ENCODE results near the gene MASP1. TPM values are rescaled to one million over a fixed set of nuclear protein-coding genes. Genes with fewer than 3 reads are reported as not detected.

The MASP1 gene
- total RNA-seq, 1 donor from 2014 or later, result not detected

- no peak overlapping the region for H3K27ac Mint-ChIP-seq
- H3K27me3 Mint-ChIP-seq, result peaks cover 43% of the 10 kb centered on the region
- H3K4me3 Mint-ChIP-seq, result no peak overlapping the region
- no peaks in the 10 kb centered on the region for H3K4me1 Mint-ChIP-seq
- intact Hi-C loops (cut with micrococcal nuclease), result no loop called here
- H3K9me3 Mint-ChIP-seq, result no peaks in the 10 kb centered on the region
- H3K36me3 Mint-ChIP-seq (ENCODE audit: low read depth), result no peaks in the 10 kb centered on the region
- DNase-seq, result no peak
These were observed 2.5 kb downstream of the MASP1 start for GRCh38 chr3:187288855-187289605.

GRCh38 chr3:187288131-187288854 lies 3.2 kb downstream of the MASP1 start:
- DNase-seq, result no peak
- H3K36me3 Mint-ChIP-seq (ENCODE audit: low read depth), result no peaks in the 10 kb centered on the region
- intact Hi-C loops (cut with micrococcal nuclease), result no loop called here
- no peak overlapping the region for H3K4me3 Mint-ChIP-seq
- peaks cover 39% of the 10 kb centered on the region for H3K27me3 Mint-ChIP-seq
- H3K27ac Mint-ChIP-seq, result no peak overlapping the region
- H3K9me3 Mint-ChIP-seq, result no peaks in the 10 kb centered on the region
- no peaks in the 10 kb centered on the region for H3K4me1 Mint-ChIP-seq

- Mint-ChIP-seq H3K4me1 (no peaks in the 10 kb centered on the region), H3K4me3 (no peak overlapping the region), H3K9me3 (no peaks in the 10 kb centered on the region), H3K27ac (no peak overlapping the region), H3K27me3 (peaks cover 31% of the 10 kb centered on the region), H3K36me3 (ENCODE audit: low read depth) (no peaks in the 10 kb centered on the region)
- intact Hi-C loops (cut with micrococcal nuclease), result no loop called here
- no peak for DNase-seq
These were observed 4.3 kb downstream of the MASP1 start for GRCh38 chr3:187287256-187287655.

- H3K36me3 Mint-ChIP-seq (ENCODE audit: low read depth), result no peaks in the 10 kb centered on the region
- H3K4me1 Mint-ChIP-seq, result no peaks in the 10 kb centered on the region
- no peak overlapping the region for H3K4me3 Mint-ChIP-seq
- DNase-seq, result no peak
- peaks cover 24% of the 10 kb centered on the region for H3K27me3 Mint-ChIP-seq
- H3K27ac Mint-ChIP-seq, result no peak overlapping the region
- no peaks in the 10 kb centered on the region for H3K9me3 Mint-ChIP-seq
- intact Hi-C loops (cut with micrococcal nuclease), result no loop called here
These were observed 5.0 kb downstream of the MASP1 start for GRCh38 chr3:187286467-187287059.

DNA sequence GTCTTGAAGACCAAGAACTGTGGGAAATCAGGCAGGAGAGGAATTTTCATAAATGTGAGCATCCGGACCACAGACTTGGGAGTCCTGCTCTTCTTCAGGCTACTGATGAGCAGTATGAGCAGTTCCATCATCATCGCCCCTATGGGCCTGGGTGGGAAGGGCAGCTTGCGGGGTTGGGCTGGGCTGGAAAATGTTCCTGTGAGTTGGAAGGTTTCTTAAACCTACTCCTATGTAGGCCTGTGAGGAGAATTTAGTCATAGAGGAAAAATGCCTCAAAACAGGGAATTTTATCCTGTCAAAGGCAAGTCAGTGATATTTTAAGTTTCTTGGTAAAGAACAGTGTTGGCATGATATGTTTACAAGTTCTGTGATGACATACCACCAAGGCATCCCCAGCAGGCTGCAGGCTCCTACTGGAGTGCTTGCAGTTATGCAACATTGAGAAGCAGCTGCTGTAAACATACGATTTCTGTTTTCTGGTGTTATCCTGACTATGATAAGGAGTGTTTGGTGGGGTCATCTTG lies 10.3 kb downstream of the MASP1 start:
- H3K27ac Mint-ChIP-seq, result no peak overlapping the region
- H3K4me3 Mint-ChIP-seq, result no peak overlapping the region
- H3K36me3 Mint-ChIP-seq (ENCODE audit: low read depth), result no peaks in the 10 kb centered on the region
- intact Hi-C loops (cut with micrococcal nuclease), result no loop called here
- peaks cover 14% of the 10 kb centered on the region for H3K27me3 Mint-ChIP-seq
- DNase-seq, result no peak
- no peaks in the 10 kb centered on the region for H3K4me1 Mint-ChIP-seq
- no peaks in the 10 kb centered on the region for H3K9me3 Mint-ChIP-seq

GRCh38 chr3:187280644-187281043 lies 10.9 kb downstream of the MASP1 start:
- no peaks in the 10 kb centered on the region for H3K9me3 Mint-ChIP-seq
- intact Hi-C loops (cut with micrococcal nuclease), result no loop called here
- H3K4me3 Mint-ChIP-seq, result no peak overlapping the region
- H3K4me1 Mint-ChIP-seq, result no peaks in the 10 kb centered on the region
- no peaks in the 10 kb centered on the region for H3K36me3 Mint-ChIP-seq (ENCODE audit: low read depth)
- H3K27me3 Mint-ChIP-seq, result peaks cover 14% of the 10 kb centered on the region
- no peak for DNase-seq
- H3K27ac Mint-ChIP-seq, result no peak overlapping the region

DNA sequence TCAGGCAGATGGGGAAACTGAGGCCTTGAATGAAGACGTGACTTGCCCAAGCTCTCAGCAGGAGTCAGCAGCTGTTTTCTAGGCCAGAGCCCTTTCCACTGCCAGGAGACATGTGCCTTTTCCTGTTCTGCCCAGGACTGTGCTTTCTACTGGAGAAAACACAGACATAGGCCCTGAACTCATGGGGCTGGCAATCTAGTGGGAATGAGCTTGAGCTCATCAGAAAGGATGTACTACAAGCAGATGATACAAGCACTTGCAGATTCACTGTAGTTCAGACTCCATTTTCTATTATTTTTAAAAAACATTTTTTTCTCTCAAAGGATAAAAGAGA lies 14.4 kb downstream of the MASP1 start:
- Mint-ChIP-seq H3K27ac (no peak overlapping the region), H3K4me1 (no peaks in the 10 kb centered on the region), H3K9me3 (no peaks in the 10 kb centered on the region), H3K27me3 (peaks cover 12% of the 10 kb centered on the region), H3K4me3 (no peak overlapping the region), H3K36me3 (ENCODE audit: low read depth) (no peaks in the 10 kb centered on the region)
- intact Hi-C loops (cut with micrococcal nuclease), result no loop called here
- no peak for DNase-seq

GRCh38 chr3:187276397-187277128 lies 15.0 kb downstream of the MASP1 start:
- DNase-seq, result no peak
- Mint-ChIP-seq H3K9me3 (no peaks in the 10 kb centered on the region), H3K27me3 (peaks cover 14% of the 10 kb centered on the region), H3K27ac (no peak overlapping the region), H3K4me1 (no peaks in the 10 kb centered on the region), H3K36me3 (ENCODE audit: low read depth) (no peaks in the 10 kb centered on the region), H3K4me3 (no peak overlapping the region)
- intact Hi-C loops (cut with micrococcal nuclease), result no loop called here

GRCh38 chr3:187274977-187275338 lies 16.6 kb downstream of the MASP1 start:
- Mint-ChIP-seq H3K27me3 (peaks cover 11% of the 10 kb centered on the region), H3K36me3 (ENCODE audit: low read depth) (no peaks in the 10 kb centered on the region), H3K27ac (no peak overlapping the region), H3K4me1 (no peaks in the 10 kb centered on the region), H3K4me3 (no peak overlapping the region), H3K9me3 (no peaks in the 10 kb centered on the region)
- no peak for DNase-seq
- intact Hi-C loops (cut with micrococcal nuclease), result no loop called here

DNA sequence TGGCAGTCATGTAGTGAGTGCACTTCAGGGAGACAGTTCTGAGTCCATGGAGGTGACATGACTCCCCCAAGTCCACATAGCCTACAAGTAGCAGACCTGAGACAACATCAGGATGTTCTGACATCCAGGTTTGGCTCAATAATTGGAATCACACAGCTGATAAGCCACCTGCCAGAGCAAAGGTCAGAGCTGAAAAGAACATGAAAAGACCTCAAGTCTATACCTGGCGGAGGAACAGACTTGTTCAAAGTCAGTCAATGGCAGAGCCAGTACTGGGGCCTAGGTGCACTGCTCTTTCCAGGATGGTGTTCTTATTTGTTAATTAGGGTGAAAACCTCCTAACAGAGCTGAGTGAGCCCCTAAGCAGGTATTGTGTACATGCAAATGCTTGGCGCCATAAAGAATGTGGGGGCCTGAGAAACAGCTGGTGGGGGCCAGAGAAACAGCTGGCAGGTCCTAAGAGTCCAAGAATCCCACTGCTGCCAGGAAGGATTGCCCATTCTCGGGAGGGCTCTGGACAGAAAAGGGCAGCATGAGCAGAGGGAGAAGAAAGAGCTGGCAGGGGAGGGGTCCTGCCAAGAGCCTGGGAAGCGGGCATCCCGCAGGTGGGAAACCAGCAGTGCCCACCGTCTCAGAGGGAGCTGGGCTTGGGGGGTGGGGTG lies 17.1 kb downstream of the MASP1 start:
- Mint-ChIP-seq H3K4me1 (no peaks in the 10 kb centered on the region), H3K27ac (no peak overlapping the region), H3K27me3 (peaks cover 9% of the 10 kb centered on the region), H3K36me3 (ENCODE audit: low read depth) (no peaks in the 10 kb centered on the region), H3K9me3 (no peaks in the 10 kb centered on the region), H3K4me3 (no peak overlapping the region)
- intact Hi-C loops (cut with micrococcal nuclease), result no loop called here
- no peak for DNase-seq

- Mint-ChIP-seq H3K27me3 (peaks cover 9% of the 10 kb centered on the region), H3K4me1 (no peaks in the 10 kb centered on the region), H3K36me3 (ENCODE audit: low read depth) (no peaks in the 10 kb centered on the region), H3K4me3 (no peak overlapping the region), H3K9me3 (no peaks in the 10 kb centered on the region), H3K27ac (no peak overlapping the region)
- DNase-seq, result no peak
- intact Hi-C loops (cut with micrococcal nuclease), result no loop called here
These were observed 20.0 kb downstream of the MASP1 start for GRCh38 chr3:187271582-187271981.

- no peaks in the 10 kb centered on the region for H3K36me3 Mint-ChIP-seq (ENCODE audit: low read depth)
- H3K4me3 Mint-ChIP-seq, result no peak overlapping the region
- no peak for DNase-seq
- no peaks in the 10 kb centered on the region for H3K4me1 Mint-ChIP-seq
- intact Hi-C loops (cut with micrococcal nuclease), result no loop called here
- H3K9me3 Mint-ChIP-seq, result no peaks in the 10 kb centered on the region
- peaks cover 15% of the 10 kb centered on the region for H3K27me3 Mint-ChIP-seq
- no peak overlapping the region for H3K27ac Mint-ChIP-seq
These were observed 22.1 kb downstream of the MASP1 start for GRCh38 chr3:187269486-187269885.

GRCh38 chr3:187267306-187267705 lies 24.2 kb downstream of the MASP1 start:
- intact Hi-C loops (cut with micrococcal nuclease), result no loop called here
- no peak for DNase-seq
- H3K27ac Mint-ChIP-seq, result no peak overlapping the region
- no peaks in the 10 kb centered on the region for H3K4me1 Mint-ChIP-seq
- H3K36me3 Mint-ChIP-seq (ENCODE audit: low read depth), result no peaks in the 10 kb centered on the region
- no peaks in the 10 kb centered on the region for H3K9me3 Mint-ChIP-seq
- no peak overlapping the region for H3K4me3 Mint-ChIP-seq
- H3K27me3 Mint-ChIP-seq, result peaks cover 19% of the 10 kb centered on the region
